SU-DHL-6 (cell line): ENCODE results near the gene TMEM117.

Source experiments
- H2AFZ ChIP-seq: fragments of 200-600 bp; sonication (generic); 2 replicates; pipeline ENCODE4 v1.6.1; 2014; ENCODE audit warnings: low read depth, mild to moderate bottlenecking, moderate library complexity, mixed read lengths, antibody characterized with exemption, low read length; ENCODE audit not compliant: severe bottlenecking
- H3F3A ChIP-seq: fragments of 200-600 bp; shearing (Covaris generic); 2 replicates; pipeline ENCODE4 v1.6.0; 2016; ENCODE audit warnings: antibody characterized with exemption, mild to moderate bottlenecking; ENCODE audit not compliant: insufficient read depth
- H3K27ac ChIP-seq: fragments of 200-600 bp; sonication (generic); 2 replicates; pipeline ENCODE4 v1.5.1; 2016; ENCODE audit warnings: low read depth, mild to moderate bottlenecking, low read length, moderate library complexity, mixed read lengths
- H3K27me3 ChIP-seq: fragments of 200-600 bp; sonication (generic), shearing (Covaris generic); 2 replicates; pipeline ENCODE4 v1.6.0; 2014; ENCODE audit warnings: mild to moderate bottlenecking, low read length
- H3K36me3 ChIP-seq: fragments of 200-600 bp; sonication (generic); 2 replicates; pipeline ENCODE4 v1.6.1; 2014; ENCODE audit warnings: mild to moderate bottlenecking, low read length, mixed read lengths
- H3K4me2 ChIP-seq: fragments of 300-600, 200-600 bp; shearing (Covaris generic), sonication (generic); 2 replicates; pipeline ENCODE4 v1.6.0; 2014; ENCODE audit warnings: low read length, low read depth, mild to moderate bottlenecking; ENCODE audit not compliant: poor library complexity, severe bottlenecking
- H3K4me3 ChIP-seq: fragments of 200-600 bp; sonication (generic); 2 replicates; pipeline ENCODE4 v1.5.1; 2014; ENCODE audit warnings: antibody characterized with exemption, low read length, mild to moderate bottlenecking, mixed read lengths; ENCODE audit not compliant: insufficient read depth, poor library complexity, severe bottlenecking
- H3K79me2 ChIP-seq: fragments of 200-600 bp; sonication (generic); 2 replicates; pipeline ENCODE4 v1.6.1; 2014; ENCODE audit warnings: mild to moderate bottlenecking, low read length, moderate library complexity; ENCODE audit not compliant: insufficient read depth
- H3K9ac ChIP-seq: fragments of 200-600 bp; sonication (generic); 2 replicates; pipeline ENCODE4 v1.7.0; 2014; ENCODE audit warnings: mild to moderate bottlenecking, low read length
- H3K9me2 ChIP-seq: fragments of 200-600 bp; sonication (generic); replicated peaks from 2 replicates; pipeline ENCODE4 v1.6.1; 2014; ENCODE audit warnings: low read length; ENCODE audit not compliant: insufficient read depth
- H3K9me3 ChIP-seq: fragments of 200-600 bp; sonication (generic); 2 replicates; pipeline ENCODE4 v1.6.1; 2014; ENCODE audit warnings: low read length, mixed read lengths; ENCODE audit not compliant: insufficient read depth
- H4K20me1 ChIP-seq: fragments of 200-600 bp; sonication (generic); 2 replicates; pipeline ENCODE4 v1.6.1; 2014; ENCODE audit warnings: low read depth, mild to moderate bottlenecking, antibody characterized with exemption, low read length, moderate library complexity, mixed read lengths
- EZH2phosphoT487 ChIP-seq: fragments of 200-600 bp; sonication (generic), shearing (Covaris generic); conservative IDR thresholded peaks from 2 replicates; pipeline ENCODE4 v1.6.1; 2018; ENCODE audit warnings: mild to moderate bottlenecking, antibody characterized with exemption, low read length, moderate library complexity, mixed read lengths
- TF ChIP-seq, protein P1 (sequence below): fragments of 200-600 bp; sonication (generic); IDR thresholded peaks from one replicate; pipeline ENCODE4 v1.5.1; 2017; ENCODE audit warnings: antibody characterized with exemption, mild to moderate bottlenecking, low read length, moderate library complexity; ENCODE audit not compliant: insufficient read depth, poor library complexity, severe bottlenecking

TMEM117 gene

GRCh38 chr12:44285321-44285960 is 449.6 kb downstream of the TMEM117 start:
- Histone ChIP-seq H3K36me3 (no peaks in the 10 kb centered on the region), H2AFZ (no peak overlapping the region), H3K4me2 (no peak overlapping the region), H3K27me3 (no peaks in the 10 kb centered on the region), H4K20me1 (no peaks in the 10 kb centered on the region), H3F3A (no peaks in the 10 kb centered on the region), H3K9me2 (no peaks in the 10 kb centered on the region), H3K9me3 (no peaks in the 10 kb centered on the region), H3K4me3 (no peak overlapping the region), H3K79me2 (no peaks in the 10 kb centered on the region), H3K9ac (no peak overlapping the region), H3K27ac (no peak overlapping the region)
- no peak for TF ChIP-seq EZH2phosphoT487
- TF ChIP-seq, protein P1, sequence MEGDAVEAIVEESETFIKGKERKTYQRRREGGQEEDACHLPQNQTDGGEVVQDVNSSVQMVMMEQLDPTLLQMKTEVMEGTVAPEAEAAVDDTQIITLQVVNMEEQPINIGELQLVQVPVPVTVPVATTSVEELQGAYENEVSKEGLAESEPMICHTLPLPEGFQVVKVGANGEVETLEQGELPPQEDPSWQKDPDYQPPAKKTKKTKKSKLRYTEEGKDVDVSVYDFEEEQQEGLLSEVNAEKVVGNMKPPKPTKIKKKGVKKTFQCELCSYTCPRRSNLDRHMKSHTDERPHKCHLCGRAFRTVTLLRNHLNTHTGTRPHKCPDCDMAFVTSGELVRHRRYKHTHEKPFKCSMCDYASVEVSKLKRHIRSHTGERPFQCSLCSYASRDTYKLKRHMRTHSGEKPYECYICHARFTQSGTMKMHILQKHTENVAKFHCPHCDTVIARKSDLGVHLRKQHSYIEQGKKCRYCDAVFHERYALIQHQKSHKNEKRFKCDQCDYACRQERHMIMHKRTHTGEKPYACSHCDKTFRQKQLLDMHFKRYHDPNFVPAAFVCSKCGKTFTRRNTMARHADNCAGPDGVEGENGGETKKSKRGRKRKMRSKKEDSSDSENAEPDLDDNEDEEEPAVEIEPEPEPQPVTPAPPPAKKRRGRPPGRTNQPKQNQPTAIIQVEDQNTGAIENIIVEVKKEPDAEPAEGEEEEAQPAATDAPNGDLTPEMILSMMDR: no peak

DNA sequence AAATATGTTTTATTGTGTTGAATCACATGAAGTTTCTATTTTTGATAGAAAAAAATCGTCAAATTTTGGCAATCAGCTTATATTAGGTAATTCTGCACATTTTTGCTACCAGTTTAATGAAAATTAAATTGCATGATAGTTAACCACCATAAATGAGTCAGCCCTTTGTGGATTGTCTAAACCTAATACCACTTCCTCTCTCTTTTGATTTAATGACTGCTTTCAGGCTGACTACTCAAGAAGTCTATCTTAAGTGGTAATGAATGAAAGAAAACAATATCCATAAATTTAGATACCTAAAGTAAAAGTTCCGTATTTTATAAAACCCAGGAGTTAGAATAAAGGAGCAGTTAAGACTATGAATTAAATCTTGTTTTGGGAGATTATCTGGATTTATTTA is 450.5 kb downstream of the TMEM117 start:
- no peaks in the 10 kb centered on the region for H3K79me2 ChIP-seq
- TF ChIP-seq EZH2phosphoT487: no peak
- TF ChIP-seq, protein P1: no peak
- no peaks in the 10 kb centered on the region for H3F3A ChIP-seq
- H3K9me3 ChIP-seq: no peaks in the 10 kb centered on the region
- no peak overlapping the region for H3K9ac ChIP-seq
- no peaks in the 10 kb centered on the region for H3K36me3 ChIP-seq
- H3K9me2 ChIP-seq: no peaks in the 10 kb centered on the region
- no peak overlapping the region for H3K4me2 ChIP-seq
- H3K4me3 ChIP-seq: no peak overlapping the region
- no peak overlapping the region for H2AFZ ChIP-seq
- H4K20me1 ChIP-seq: no peaks in the 10 kb centered on the region
- H3K27ac ChIP-seq: no peak overlapping the region
- H3K27me3 ChIP-seq: no peaks in the 10 kb centered on the region

DNA sequence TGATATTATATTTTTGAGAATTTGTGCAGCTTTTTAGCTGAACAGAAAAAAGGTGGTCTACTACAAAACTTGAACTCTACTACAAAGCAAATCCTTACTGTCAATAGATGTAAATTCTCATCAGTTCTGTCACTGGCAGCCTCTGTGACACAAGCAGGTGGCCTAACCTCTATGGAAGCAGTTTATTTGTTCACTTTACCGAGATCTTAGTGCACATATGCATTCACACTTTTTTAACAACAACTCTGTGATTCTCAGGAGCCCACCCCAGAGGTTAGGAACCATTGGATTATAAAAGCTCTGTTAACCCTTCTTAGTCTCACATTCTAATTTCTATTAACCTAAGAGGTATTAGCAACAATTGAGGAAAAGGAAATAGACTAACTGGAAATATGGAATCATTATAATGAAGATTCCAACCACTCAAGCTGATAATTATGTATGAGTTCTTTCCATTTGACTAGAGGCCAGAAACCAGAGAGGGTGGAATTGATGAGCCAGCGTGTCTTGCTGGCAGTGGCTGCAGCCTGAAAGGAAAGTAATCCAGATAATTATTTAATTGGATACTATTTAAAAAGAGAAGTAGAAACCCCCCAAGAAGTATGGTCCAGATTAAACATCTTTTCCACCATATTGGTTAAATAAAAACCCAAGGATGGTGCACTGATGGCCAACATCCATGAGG is 451.1 kb downstream of the TMEM117 start:
- Histone ChIP-seq H3K36me3 (no peaks in the 10 kb centered on the region), H3K79me2 (no peaks in the 10 kb centered on the region), H3K27me3 (no peaks in the 10 kb centered on the region), H2AFZ (no peak overlapping the region), H3F3A (no peaks in the 10 kb centered on the region), H3K9me3 (no peaks in the 10 kb centered on the region), H3K4me2 (no peak overlapping the region), H4K20me1 (no peaks in the 10 kb centered on the region), H3K9me2 (no peaks in the 10 kb centered on the region), H3K4me3 (no peak overlapping the region), H3K27ac (no peak overlapping the region), H3K9ac (no peak overlapping the region)
- TF ChIP-seq, protein P1: no peak
- no peak for TF ChIP-seq EZH2phosphoT487
